Vagina (tissue), 2 donors: ENCODE results near the gene CYP2D6. TPM values are rescaled to one million over a fixed set of nuclear protein-coding genes. Genes with fewer than 3 reads are reported as not detected.

Source experiments
- DNase-seq, 2 donors: peaks; one replicate each; pipeline ENCODE4 v3.0.0-alpha.2; 2017; ENCODE audit errors: extremely low spot score in 2 of 2
- H3K27ac ChIP-seq: fragments of 200-600 bp; sonication (generic); one replicate; pipeline ENCODE4 v1.5.1; 2019
- H3K27me3 ChIP-seq: fragments of 200-600 bp; sonication (generic); one replicate; pipeline ENCODE4 v1.5.1; 2019
- H3K36me3 ChIP-seq, 2 donors: fragments of 200-600 bp; sonication (generic); one replicate each; pipeline ENCODE4 v1.5.1; 2017 to 2019
- H3K4me1 ChIP-seq: fragments of 200-600 bp; sonication (generic); one replicate; pipeline ENCODE4 v1.5.1; 2019
- H3K4me3 ChIP-seq, 2 donors: fragments of 200-600 bp; sonication (generic); 1 replicate in 1 of 2; 2 replicates in 1 of 2; pipeline ENCODE4 v1.5.1; 2016 to 2019
- H3K9me3 ChIP-seq: fragments of 200-600 bp; sonication (generic); one replicate; pipeline ENCODE4 v1.5.1; 2019
- CTCF ChIP-seq, 3 experiments: fragments of 450-650 bp in 2 of 3; fragments of 200-600 bp in 1 of 3; sonication (generic) in 1 of 3; IDR thresholded peaks; one replicate each; pipeline ENCODE4 v1.5.1; 2017 to 2019; ENCODE audit warnings: antibody characterized with exemption in 3 of 3, mild to moderate bottlenecking in 2 of 3, moderate library complexity in 2 of 3
- POLR2A ChIP-seq, 2 donors: fragments of 450-650 bp; IDR thresholded peaks; one replicate each; pipeline ENCODE4 v1.6.1; 2017; ENCODE audit warnings: antibody characterized with exemption in 2 of 2, mild to moderate bottlenecking in 2 of 2, moderate library complexity in 2 of 2
- POLR2AphosphoS5 ChIP-seq, 2 donors: sonication (generic); formaldehyde crosslinking; IDR thresholded peaks; one replicate each; pipeline ENCODE4 v1.9.0; 2017; ENCODE audit warnings: antibody characterized with exemption in 2 of 2, mild to moderate bottlenecking in 2 of 2, low read depth in 1 of 2; ENCODE audit not compliant: insufficient read depth in 1 of 2
- intact Hi-C: fragments of 100-400 bp; cut with DNase I; formaldehyde crosslinking; loops from one replicate; pipeline ENCODE4 v1.15.1; 2023
- total RNA-seq: library from RNA; depleted of rRNA; stranded (reverse); fragments of >200 nt; gene quantifications from one replicate; pipeline ENCODE4 v1.2.3, GENCODE V29; 2016

The CYP2D6 gene
- total RNA-seq, 1 donor from 2014 or later, result 1.7 TPM

GRCh38 chr22:42101199-42101598, 29.4 kb downstream of the CYP2D6 start:
- H3K4me3 ChIP-seq, result no peak overlapping the region
- TF ChIP-seq POLR2A (IDR thresholded peaks at IDR 0.05) (no peak), POLR2AphosphoS5 (IDR thresholded peaks at IDR 0.05; ENCODE audit: insufficient read depth in 1 of 2, low read depth in 1 of 2) (no peak), CTCF (IDR thresholded peaks at IDR 0.05) (no peak)
- no peak overlapping the region for H3K27ac ChIP-seq
- no peaks in the 10 kb centered on the region for H3K27me3 ChIP-seq
- intact Hi-C loops, result no loop called here
- H3K36me3 ChIP-seq, result peaks cover 0 to 19% of the 10 kb centered on the region in 2 donors
- DNase-seq, result no peak
- no peaks in the 10 kb centered on the region for H3K4me1 ChIP-seq
- H3K9me3 ChIP-seq, result peaks cover 17% of the 10 kb centered on the region

- no peaks in the 10 kb centered on the region for H3K27me3 ChIP-seq
- H3K36me3 ChIP-seq, result peaks cover 0 to 6% of the 10 kb centered on the region in 2 donors
- no peak for DNase-seq
- no peaks in the 10 kb centered on the region for H3K9me3 ChIP-seq
- H3K27ac ChIP-seq, result peak overlapping the region; percentile 95
- H3K4me1 ChIP-seq, result peaks cover 33% of the 10 kb centered on the region
- intact Hi-C loops, result loop anchor here (5.0 kb wide), 1 partner anchor 346 kb away; no protein-coding TSS in a partner anchor
- peak overlapping the region; percentile 88 to 90 for H3K4me3 ChIP-seq
- TF ChIP-seq CTCF (IDR thresholded peaks at IDR 0.05) (no peak), POLR2AphosphoS5 (IDR thresholded peaks at IDR 0.05; ENCODE audit: insufficient read depth in 1 of 2, low read depth in 1 of 2) (no peak), POLR2A (IDR thresholded peaks at IDR 0.05) (no peak)
Observed at GRCh38 chr22:42091455-42091782, 39.2 kb downstream of the CYP2D6 start.

- peak; percentile 99 for DNase-seq
- Histone ChIP-seq H3K9me3 (no peaks in the 10 kb centered on the region), H3K4me3 (peak within 1 kb of the TSS; percentile 88 to 90), H3K27ac (peak within 1 kb of the TSS; percentile 95), H3K4me1 (peaks cover 33% of the 10 kb centered on the region), H3K27me3 (no peaks in the 10 kb centered on the region), H3K36me3 (peaks cover 0 to 12% of the 10 kb centered on the region in 2 donors)
- intact Hi-C loops, result loop anchor here (5.0 kb wide), 1 partner anchor 346 kb away; no protein-coding TSS in a partner anchor
- TF ChIP-seq POLR2AphosphoS5 (IDR thresholded peaks at IDR 0.05; ENCODE audit: insufficient read depth in 1 of 2, low read depth in 1 of 2) (peak; percentile 98 to 99), POLR2A (IDR thresholded peaks at IDR 0.05) (peak in 1 of 2 donors; percentile 73), CTCF (IDR thresholded peaks at IDR 0.05) (peak; percentile 78 to 97 (median 96))
Observed at GRCh38 chr22:42090596-42091454, 39.8 kb downstream of the CYP2D6 start, which contains the start of gene NDUFA6. Gene NDUFA6 (minus strand): TSS chr22:42090772. CDS start chr22:42090744, 28 bp downstream.

- DNase-seq, result no peak
- no peak for TF ChIP-seq POLR2A (IDR thresholded peaks at IDR 0.05)
- TF ChIP-seq POLR2AphosphoS5 (IDR thresholded peaks at IDR 0.05; ENCODE audit: insufficient read depth in 1 of 2, low read depth in 1 of 2), result no peak
- TF ChIP-seq CTCF (IDR thresholded peaks at IDR 0.05), result no peak
- Histone ChIP-seq H3K9me3 (no peaks in the 10 kb centered on the region), H3K4me1 (peaks cover 29% of the 10 kb centered on the region), H3K4me3 (no peak overlapping the region), H3K36me3 (peaks cover 0 to 38% of the 10 kb centered on the region in 2 donors), H3K27ac (no peak overlapping the region), H3K27me3 (no peaks in the 10 kb centered on the region)
- intact Hi-C loops, result no loop called here
Observed at GRCh38 chr22:42086051-42086450, 44.6 kb downstream of the CYP2D6 start.

GRCh38 chr22:42084874-42085273, 45.7 kb downstream of the CYP2D6 start:
- no peak for DNase-seq
- Histone ChIP-seq H3K4me1 (peaks cover 33% of the 10 kb centered on the region), H3K36me3 (peaks cover 0 to 38% of the 10 kb centered on the region in 2 donors), H3K27me3 (no peaks in the 10 kb centered on the region), H3K4me3 (no peak overlapping the region), H3K9me3 (no peaks in the 10 kb centered on the region), H3K27ac (no peak overlapping the region)
- intact Hi-C loops, result no loop called here
- TF ChIP-seq POLR2A (IDR thresholded peaks at IDR 0.05), result no peak
- TF ChIP-seq POLR2AphosphoS5 (IDR thresholded peaks at IDR 0.05; ENCODE audit: insufficient read depth in 1 of 2, low read depth in 1 of 2), result no peak
- TF ChIP-seq CTCF (IDR thresholded peaks at IDR 0.05), result no peak
